SK-N-SH treated with all-trans-retinoic acid at 6 μM for 48 hours (cell line): ENCODE results near the gene MRPS33.
"Not testable (repeated sequence)": the region's sequence is repeated elsewhere in the genome, so short reads cannot be mapped to it uniquely, and the experiment has no call there.

ENCODE experiments used
- ATAC-seq: fragments of 200-7000 bp; cut with Tn5 transposase; 3 replicates; pipeline ENCODE4 v1.9.1; 2020; ENCODE audit warnings: mild to moderate bottlenecking, moderate library complexity
- ARNTL ChIP-seq: fragments of 450-650 bp; formaldehyde crosslinking; IDR thresholded peaks from 2 replicates; pipeline ENCODE4 v1.5.0; 2020; ENCODE audit warnings: low read depth, mild to moderate bottlenecking, moderate library complexity, borderline replicate concordance
- BACH2 ChIP-seq: fragments of 250-450 bp; sonication (Bioruptor Pico); IDR thresholded peaks from 2 replicates; pipeline ENCODE4 v1.9.0; 2021; ENCODE audit warnings: mild to moderate bottlenecking, borderline replicate concordance
- CSDC2 ChIP-seq: fragments of 250-450 bp; sonication (Bioruptor Pico); IDR thresholded peaks from 2 replicates; pipeline ENCODE4 v1.5.0; 2020; ENCODE audit warnings: mild to moderate bottlenecking, moderate library complexity
- ESRRG ChIP-seq: fragments of 250-450 bp; sonication (Bioruptor Pico); IDR thresholded peaks from 2 replicates; pipeline ENCODE4 v1.6.1; 2021; ENCODE audit warnings: mild to moderate bottlenecking
- GLIS3 ChIP-seq: fragments of 250-450 bp; sonication (Bioruptor Pico); IDR thresholded peaks from 2 replicates; pipeline ENCODE4 v1.5.0; 2020; ENCODE audit warnings: mild to moderate bottlenecking, moderate library complexity
- ISL1 ChIP-seq: fragments of 250-450 bp; sonication (Bioruptor Pico); IDR thresholded peaks from 2 replicates; pipeline ENCODE4 v2.1.2; 2022; ENCODE audit warnings: mild to moderate bottlenecking, moderate library complexity
- PPARA ChIP-seq: fragments of 250-450 bp; sonication (Bioruptor Pico); IDR thresholded peaks from 2 replicates; pipeline ENCODE4 v1.5.0; 2020; ENCODE audit warnings: mild to moderate bottlenecking, borderline replicate concordance
- RARB ChIP-seq: fragments of 250-450 bp; sonication (Bioruptor Pico); IDR thresholded peaks from 2 replicates; pipeline ENCODE4 v1.8.0; 2021; ENCODE audit warnings: mild to moderate bottlenecking, moderate library complexity
- SNAI2 ChIP-seq: fragments of 250-450 bp; sonication (Bioruptor Pico); IDR thresholded peaks from 2 replicates; pipeline ENCODE4 v1.5.0; 2020; ENCODE audit warnings: mild to moderate bottlenecking, moderate library complexity
- TCF4 ChIP-seq: fragments of 250-450 bp; sonication (Bioruptor Pico); IDR thresholded peaks from 2 replicates; pipeline ENCODE4 v1.8.0; 2021; ENCODE audit warnings: mild to moderate bottlenecking, moderate library complexity, borderline replicate concordance
- TOX ChIP-seq: fragments of 250-450 bp; sonication (Bioruptor Pico); IDR thresholded peaks from 2 replicates; pipeline ENCODE4 v1.8.0; 2021; ENCODE audit warnings: mild to moderate bottlenecking, moderate library complexity, borderline replicate concordance
- ZC3H10 ChIP-seq: fragments of 250-450 bp; sonication (Bioruptor Pico); IDR thresholded peaks from 2 replicates; pipeline ENCODE4 v1.5.1; 2021; ENCODE audit warnings: mild to moderate bottlenecking, moderate library complexity
- ZFP3 ChIP-seq: fragments of 250-450 bp; sonication (Bioruptor Pico); IDR thresholded peaks from 2 replicates; pipeline ENCODE4 v1.5.0; 2020; ENCODE audit warnings: mild to moderate bottlenecking, moderate library complexity
- ZFP30 ChIP-seq: fragments of 450-650 bp; formaldehyde crosslinking; IDR thresholded peaks from 2 replicates; pipeline ENCODE4 v1.5.0; 2022; ENCODE audit warnings: mild to moderate bottlenecking, moderate library complexity
- ZNF565 ChIP-seq: fragments of 450-650 bp; formaldehyde crosslinking; conservative IDR thresholded peaks from 2 replicates; pipeline ENCODE4 v1.5.0; 2020; ENCODE audit warnings: low read depth, mild to moderate bottlenecking, moderate library complexity
- ZNF70 ChIP-seq: fragments of 450-650 bp; formaldehyde crosslinking; IDR thresholded peaks from 2 replicates; pipeline ENCODE4 v1.5.0; 2020; ENCODE audit warnings: mild to moderate bottlenecking, moderate library complexity
- ZNF8 ChIP-seq: fragments of 450-650 bp; formaldehyde crosslinking; IDR thresholded peaks from 2 replicates; pipeline ENCODE4 v1.5.0; 2020; ENCODE audit warnings: mild to moderate bottlenecking, moderate library complexity
- TF ChIP-seq, protein P1 (sequence below): fragments of 250-450 bp; sonication (Bioruptor Pico); IDR thresholded peaks from 2 replicates; pipeline ENCODE4 v1.5.1; 2020; ENCODE audit warnings: low read depth, mild to moderate bottlenecking, moderate library complexity
- TF ChIP-seq, protein P2 (sequence below): fragments of 250-450 bp; sonication (Bioruptor Pico); IDR thresholded peaks from 2 replicates; pipeline ENCODE4 v1.8.0; 2021; ENCODE audit warnings: low read depth, mild to moderate bottlenecking, moderate library complexity, borderline replicate concordance
- TF ChIP-seq, protein P3 (sequence below): fragments of 250-450 bp; sonication (Bioruptor Pico); IDR thresholded peaks from 2 replicates; pipeline ENCODE4 v1.8.0; 2020; ENCODE audit warnings: mild to moderate bottlenecking, moderate library complexity, borderline replicate concordance
- TF ChIP-seq, protein P4 (sequence below): fragments of 250-450 bp; sonication (Bioruptor Pico); IDR thresholded peaks from 2 replicates; pipeline ENCODE4 v1.5.0; 2020; ENCODE audit warnings: mild to moderate bottlenecking, moderate library complexity
- TF ChIP-seq, protein P5 (sequence below): fragments of 250-450 bp; sonication (Bioruptor Pico); IDR thresholded peaks from 2 replicates; pipeline ENCODE4 v1.5.1; 2021; ENCODE audit warnings: mild to moderate bottlenecking, moderate library complexity

MRPS33 gene

DNA sequence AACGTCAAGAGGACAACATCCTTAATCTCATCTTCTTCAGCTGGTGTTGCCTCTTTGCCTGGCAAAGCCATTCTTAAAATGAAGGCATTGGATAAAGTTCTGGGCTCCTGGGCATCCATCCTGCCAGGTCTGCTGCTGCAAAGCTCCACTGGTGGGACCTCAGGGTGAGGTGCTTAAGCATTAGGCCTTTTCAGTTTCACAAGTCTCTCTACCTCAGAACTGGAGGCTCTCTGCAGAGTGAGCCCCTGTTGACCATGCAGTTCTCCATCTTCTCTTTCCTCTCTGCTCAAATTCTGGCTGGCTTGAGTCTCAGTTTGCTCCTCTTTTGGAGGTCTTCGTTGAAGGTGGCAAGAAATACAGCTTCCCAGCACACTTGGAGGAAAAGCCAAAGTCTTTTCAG lies 47.3 kb downstream of the MRPS33 start:
- TF ChIP-seq CSDC2 (CRISPR knock-in tag), result no peak
- no peak for TF ChIP-seq SNAI2 (CRISPR knock-in tag)
- TF ChIP-seq, protein P1, sequence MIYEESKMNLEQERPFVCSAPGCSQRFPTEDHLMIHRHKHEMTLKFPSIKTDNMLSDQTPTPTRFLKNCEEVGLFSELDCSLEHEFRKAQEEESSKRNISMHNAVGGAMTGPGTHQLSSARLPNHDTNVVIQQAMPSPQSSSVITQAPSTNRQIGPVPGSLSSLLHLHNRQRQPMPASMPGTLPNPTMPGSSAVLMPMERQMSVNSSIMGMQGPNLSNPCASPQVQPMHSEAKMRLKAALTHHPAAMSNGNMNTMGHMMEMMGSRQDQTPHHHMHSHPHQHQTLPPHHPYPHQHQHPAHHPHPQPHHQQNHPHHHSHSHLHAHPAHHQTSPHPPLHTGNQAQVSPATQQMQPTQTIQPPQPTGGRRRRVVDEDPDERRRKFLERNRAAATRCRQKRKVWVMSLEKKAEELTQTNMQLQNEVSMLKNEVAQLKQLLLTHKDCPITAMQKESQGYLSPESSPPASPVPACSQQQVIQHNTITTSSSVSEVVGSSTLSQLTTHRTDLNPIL (CRISPR knock-in tag), result no peak
- TF ChIP-seq ESRRG (CRISPR knock-in tag), result no peak
- no peak for TF ChIP-seq TCF4 (CRISPR knock-in tag)
- TF ChIP-seq ISL1 (CRISPR knock-in tag), result no peak
- TF ChIP-seq BACH2 (CRISPR knock-in tag), result no peak
- no peak for TF ChIP-seq GLIS3 (CRISPR knock-in tag)
- TF ChIP-seq, protein P2, sequence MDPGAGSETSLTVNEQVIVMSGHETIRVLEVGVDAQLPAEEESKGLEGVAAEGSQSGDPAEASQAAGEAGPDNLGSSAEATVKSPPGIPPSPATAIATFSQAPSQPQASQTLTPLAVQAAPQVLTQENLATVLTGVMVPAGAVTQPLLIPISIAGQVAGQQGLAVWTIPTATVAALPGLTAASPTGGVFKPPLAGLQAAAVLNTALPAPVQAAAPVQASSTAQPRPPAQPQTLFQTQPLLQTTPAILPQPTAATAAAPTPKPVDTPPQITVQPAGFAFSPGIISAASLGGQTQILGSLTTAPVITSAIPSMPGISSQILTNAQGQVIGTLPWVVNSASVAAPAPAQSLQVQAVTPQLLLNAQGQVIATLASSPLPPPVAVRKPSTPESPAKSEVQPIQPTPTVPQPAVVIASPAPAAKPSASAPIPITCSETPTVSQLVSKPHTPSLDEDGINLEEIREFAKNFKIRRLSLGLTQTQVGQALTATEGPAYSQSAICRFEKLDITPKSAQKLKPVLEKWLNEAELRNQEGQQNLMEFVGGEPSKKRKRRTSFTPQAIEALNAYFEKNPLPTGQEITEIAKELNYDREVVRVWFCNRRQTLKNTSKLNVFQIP (CRISPR knock-in tag), result no peak
- no peak for TF ChIP-seq ZNF8 (CRISPR knock-in tag)
- TF ChIP-seq RARB (CRISPR knock-in tag), result no peak
- TF ChIP-seq ARNTL (CRISPR knock-in tag), result no peak
- TF ChIP-seq ZFP30 (CRISPR knock-in tag), result no peak
- TF ChIP-seq, protein P3, sequence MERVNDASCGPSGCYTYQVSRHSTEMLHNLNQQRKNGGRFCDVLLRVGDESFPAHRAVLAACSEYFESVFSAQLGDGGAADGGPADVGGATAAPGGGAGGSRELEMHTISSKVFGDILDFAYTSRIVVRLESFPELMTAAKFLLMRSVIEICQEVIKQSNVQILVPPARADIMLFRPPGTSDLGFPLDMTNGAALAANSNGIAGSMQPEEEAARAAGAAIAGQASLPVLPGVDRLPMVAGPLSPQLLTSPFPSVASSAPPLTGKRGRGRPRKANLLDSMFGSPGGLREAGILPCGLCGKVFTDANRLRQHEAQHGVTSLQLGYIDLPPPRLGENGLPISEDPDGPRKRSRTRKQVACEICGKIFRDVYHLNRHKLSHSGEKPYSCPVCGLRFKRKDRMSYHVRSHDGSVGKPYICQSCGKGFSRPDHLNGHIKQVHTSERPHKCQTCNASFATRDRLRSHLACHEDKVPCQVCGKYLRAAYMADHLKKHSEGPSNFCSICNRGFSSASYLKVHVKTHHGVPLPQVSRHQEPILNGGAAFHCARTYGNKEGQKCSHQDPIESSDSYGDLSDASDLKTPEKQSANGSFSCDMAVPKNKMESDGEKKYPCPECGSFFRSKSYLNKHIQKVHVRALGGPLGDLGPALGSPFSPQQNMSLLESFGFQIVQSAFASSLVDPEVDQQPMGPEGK (CRISPR knock-in tag), result no peak
- TF ChIP-seq TOX (CRISPR knock-in tag), result no peak
- TF ChIP-seq, protein P4, sequence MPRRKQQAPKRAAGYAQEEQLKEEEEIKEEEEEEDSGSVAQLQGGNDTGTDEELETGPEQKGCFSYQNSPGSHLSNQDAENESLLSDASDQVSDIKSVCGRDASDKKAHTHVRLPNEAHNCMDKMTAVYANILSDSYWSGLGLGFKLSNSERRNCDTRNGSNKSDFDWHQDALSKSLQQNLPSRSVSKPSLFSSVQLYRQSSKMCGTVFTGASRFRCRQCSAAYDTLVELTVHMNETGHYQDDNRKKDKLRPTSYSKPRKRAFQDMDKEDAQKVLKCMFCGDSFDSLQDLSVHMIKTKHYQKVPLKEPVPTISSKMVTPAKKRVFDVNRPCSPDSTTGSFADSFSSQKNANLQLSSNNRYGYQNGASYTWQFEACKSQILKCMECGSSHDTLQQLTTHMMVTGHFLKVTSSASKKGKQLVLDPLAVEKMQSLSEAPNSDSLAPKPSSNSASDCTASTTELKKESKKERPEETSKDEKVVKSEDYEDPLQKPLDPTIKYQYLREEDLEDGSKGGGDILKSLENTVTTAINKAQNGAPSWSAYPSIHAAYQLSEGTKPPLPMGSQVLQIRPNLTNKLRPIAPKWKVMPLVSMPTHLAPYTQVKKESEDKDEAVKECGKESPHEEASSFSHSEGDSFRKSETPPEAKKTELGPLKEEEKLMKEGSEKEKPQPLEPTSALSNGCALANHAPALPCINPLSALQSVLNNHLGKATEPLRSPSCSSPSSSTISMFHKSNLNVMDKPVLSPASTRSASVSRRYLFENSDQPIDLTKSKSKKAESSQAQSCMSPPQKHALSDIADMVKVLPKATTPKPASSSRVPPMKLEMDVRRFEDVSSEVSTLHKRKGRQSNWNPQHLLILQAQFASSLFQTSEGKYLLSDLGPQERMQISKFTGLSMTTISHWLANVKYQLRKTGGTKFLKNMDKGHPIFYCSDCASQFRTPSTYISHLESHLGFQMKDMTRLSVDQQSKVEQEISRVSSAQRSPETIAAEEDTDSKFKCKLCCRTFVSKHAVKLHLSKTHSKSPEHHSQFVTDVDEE (CRISPR knock-in tag), result no peak
- TF ChIP-seq ZC3H10 (CRISPR knock-in tag), result no peak
- TF ChIP-seq, all 23 proteins: peak for 0
- ATAC-seq, result no peak

DNA sequence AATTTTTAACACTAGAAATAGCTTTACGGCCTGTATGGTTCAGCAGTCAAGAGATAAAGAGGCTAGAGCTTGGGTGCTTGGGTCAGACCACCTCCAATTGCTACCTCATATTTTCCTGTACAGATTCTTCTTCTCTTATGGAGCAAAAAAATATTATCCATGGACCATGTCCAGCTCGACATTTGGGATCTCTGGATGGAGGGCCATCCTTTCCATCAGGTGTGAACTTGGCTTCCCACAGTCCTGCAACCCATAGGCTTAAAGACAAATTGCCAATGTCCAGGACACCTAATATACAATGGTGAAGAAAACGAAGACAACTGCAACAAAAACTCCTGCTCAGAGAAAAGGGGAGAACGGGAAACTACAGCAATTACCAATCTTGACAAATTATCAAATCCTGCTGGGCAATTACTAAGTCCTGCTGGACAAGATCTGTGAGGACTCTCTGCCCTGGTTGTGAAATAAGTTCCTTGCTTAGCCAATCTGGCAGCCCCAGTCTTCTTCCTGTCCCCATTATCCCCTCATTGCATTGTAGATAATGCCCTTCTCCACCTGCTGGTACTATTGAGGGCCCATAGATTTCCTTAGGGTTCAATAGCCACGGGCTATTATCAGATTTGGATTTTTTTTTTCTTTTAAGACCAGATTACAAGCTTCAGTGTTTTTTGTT lies 48.1 kb downstream of the MRPS33 start:
- no peak for ATAC-seq

DNA sequence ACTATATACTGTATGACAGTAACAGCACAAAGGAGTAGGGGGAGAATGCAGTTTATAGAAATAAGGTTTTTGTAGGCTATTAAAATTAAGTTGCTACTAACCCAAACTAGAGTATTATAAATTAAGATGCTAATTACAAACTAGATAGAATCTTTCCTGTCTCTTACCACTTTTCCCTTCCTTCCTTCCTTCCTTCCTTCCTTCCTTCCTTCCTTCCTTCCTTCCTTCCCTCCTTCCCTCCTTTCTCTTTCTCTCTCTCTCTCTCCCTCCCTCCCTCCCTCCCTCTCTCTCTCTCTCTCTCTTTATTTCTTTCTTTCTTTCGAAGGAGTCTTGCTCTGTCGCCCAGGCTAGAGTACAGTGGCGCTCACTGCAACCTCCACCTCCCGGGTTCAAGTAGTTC lies 53.6 kb downstream of the MRPS33 start:
- no peak for ATAC-seq
- TF ChIP-seq BACH2 (CRISPR knock-in tag) (no peak), ZFP30 (CRISPR knock-in tag) (no peak), ZFP3 (no peak), ZNF8 (CRISPR knock-in tag) (no peak), PPARA (no peak), ESRRG (CRISPR knock-in tag) (no peak), GLIS3 (CRISPR knock-in tag) (no peak), TCF4 (CRISPR knock-in tag) (no peak), ARNTL (CRISPR knock-in tag) (no peak), SNAI2 (CRISPR knock-in tag) (no peak), CSDC2 (CRISPR knock-in tag) (no peak), ZNF565 (CRISPR knock-in tag) (no peak), TOX (CRISPR knock-in tag) (no peak), RARB (CRISPR knock-in tag) (no peak), ZNF70 (CRISPR knock-in tag) (no peak)
- TF ChIP-seq, protein P2 (CRISPR knock-in tag), result no peak
- TF ChIP-seq, protein P1 (CRISPR knock-in tag), result no peak
- TF ChIP-seq, protein P5, sequence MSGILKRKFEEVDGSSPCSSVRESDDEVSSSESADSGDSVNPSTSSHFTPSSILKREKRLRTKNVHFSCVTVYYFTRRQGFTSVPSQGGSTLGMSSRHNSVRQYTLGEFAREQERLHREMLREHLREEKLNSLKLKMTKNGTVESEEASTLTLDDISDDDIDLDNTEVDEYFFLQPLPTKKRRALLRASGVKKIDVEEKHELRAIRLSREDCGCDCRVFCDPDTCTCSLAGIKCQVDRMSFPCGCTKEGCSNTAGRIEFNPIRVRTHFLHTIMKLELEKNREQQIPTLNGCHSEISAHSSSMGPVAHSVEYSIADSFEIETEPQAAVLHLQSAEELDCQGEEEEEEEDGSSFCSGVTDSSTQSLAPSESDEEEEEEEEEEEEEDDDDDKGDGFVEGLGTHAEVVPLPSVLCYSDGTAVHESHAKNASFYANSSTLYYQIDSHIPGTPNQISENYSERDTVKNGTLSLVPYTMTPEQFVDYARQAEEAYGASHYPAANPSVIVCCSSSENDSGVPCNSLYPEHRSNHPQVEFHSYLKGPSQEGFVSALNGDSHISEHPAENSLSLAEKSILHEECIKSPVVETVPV (CRISPR knock-in tag), result no peak

More for the DNA sequence above, 48.1 kb downstream of the MRPS33 start:
- TF ChIP-seq TOX (CRISPR knock-in tag) (no peak), ZNF70 (CRISPR knock-in tag) (no peak)

DNA sequence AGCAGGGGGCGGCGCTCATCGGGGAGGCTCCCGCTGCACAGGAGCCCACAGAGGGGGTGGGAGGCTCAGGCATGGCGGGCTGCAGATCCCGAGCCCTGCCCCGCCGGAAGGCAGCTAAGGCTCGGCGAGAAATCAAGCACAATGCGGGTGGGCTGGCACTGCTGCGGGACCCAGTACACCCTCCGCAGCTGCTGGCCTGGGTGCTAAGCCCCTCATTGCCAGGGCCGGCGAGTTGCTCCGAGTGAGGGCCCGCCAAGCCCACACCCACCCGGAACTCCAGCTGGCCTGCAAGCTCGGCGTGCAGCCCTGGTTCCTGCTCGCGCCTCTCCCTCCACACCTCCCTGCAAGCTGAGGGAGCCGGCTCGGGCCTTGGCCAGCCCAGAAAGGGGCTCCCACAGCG lies 57.8 kb downstream of the MRPS33 start:
- ATAC-seq, result not testable (repeated sequence)
